GM12892 (cell line): ENCODE results near the gene TMEM121.

Source experiments
- POLR2AphosphoS5 ChIP-seq: IDR thresholded peaks from 2 replicates; pipeline ENCODE4 v1.6.1; 2011; ENCODE audit warnings: low read depth, low read length, control low read depth
- TAF1 ChIP-seq: IDR thresholded peaks from 2 replicates; pipeline ENCODE4 v1.6.1; 2011; ENCODE audit warnings: low read depth, mild to moderate bottlenecking, control low read depth, low read length, borderline replicate concordance

DNA sequence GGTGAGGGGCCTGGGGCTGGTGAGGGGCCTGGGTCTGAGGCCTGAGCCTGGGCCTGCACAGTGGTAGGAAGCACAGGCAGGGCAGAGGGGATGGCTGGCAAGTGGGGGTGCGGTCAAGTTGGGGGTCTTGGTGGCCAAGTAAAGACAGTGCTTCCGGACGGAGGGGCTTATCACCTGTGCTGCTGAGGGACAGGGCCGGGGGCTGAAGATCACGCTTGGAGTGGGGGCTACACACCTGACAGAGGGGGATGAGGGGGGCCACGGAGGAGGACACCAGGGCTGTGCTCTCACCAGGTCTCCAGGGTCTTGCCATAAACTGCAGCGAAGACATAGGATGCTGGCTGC is 23.1 kb upstream of the TMEM121 start:
- no peak for TF ChIP-seq POLR2AphosphoS5
- TF ChIP-seq TAF1: no peak
